H1 (cell line): ENCODE measurements around the gene TLR1. TPM values are rescaled to one million over a fixed set of nuclear protein-coding genes. Genes with fewer than 3 reads are reported as not detected.

Experiments used
- CTCF ChIA-PET: fragments of 300-600 bp; sonication (Branson Sonifier 250); formaldehyde crosslinking; loops from one replicate; lab custom pipeline; 2021; ENCODE audit not compliant: partially characterized antibody; lab: Charles Lee
- POLR2A ChIA-PET: fragments of 300-600 bp; sonication (Branson Sonifier 250); formaldehyde crosslinking; loops from one replicate; lab custom pipeline; 2021; ENCODE audit warnings: inconsistent platforms; ENCODE audit not compliant: partially characterized antibody; lab: Charles Lee
- DNase-seq, 2 experiments: peaks; one replicate each; pipeline versions ENCODE4 v3.0.0 to v3.0.0-alpha.2; 2010 to 2022; ENCODE audit warnings: low spot score in 2 of 2, low read depth in 1 of 2, mixed read lengths in 1 of 2
- FAIRE-seq: peaks from 2 replicates; lab custom pipeline; 2011; peaks lifted over from hg19 to GRCh38; lab: Jason Lieb, UNC
- H2AFZ ChIP-seq: 2 replicates; pipeline ENCODE4 v1.8.1; 2012; ENCODE audit warnings: low read length, inconsistent platforms
- H2AK5ac ChIP-seq: 2 replicates; pipeline ENCODE4 v1.6.1; 2013; ENCODE audit warnings: low read depth, low read length
- H2BK120ac ChIP-seq: replicated peaks from 2 replicates; pipeline ENCODE3; 2013; ENCODE audit warnings: low read depth, low read length, inconsistent platforms
- H2BK12ac ChIP-seq: 2 replicates; pipeline ENCODE4 v1.6.1; 2013; ENCODE audit warnings: low read depth, low read length
- H2BK15ac ChIP-seq: 2 replicates; pipeline ENCODE4 v1.6.1; 2013; ENCODE audit warnings: low read length
- H2BK20ac ChIP-seq: 2 replicates; pipeline ENCODE4 v1.6.1; 2013; ENCODE audit warnings: low read length
- H2BK5ac ChIP-seq: 2 replicates; pipeline ENCODE4 v1.6.1; 2013; ENCODE audit warnings: low read depth, low read length
- H3K14ac ChIP-seq: 2 replicates; pipeline ENCODE4 v1.6.1; 2013; ENCODE audit warnings: inconsistent platforms; ENCODE audit not compliant: insufficient read length
- H3K18ac ChIP-seq: 2 replicates; pipeline ENCODE4 v1.6.1; 2013; ENCODE audit warnings: low read length; ENCODE audit errors: extremely low read depth
- H3K23ac ChIP-seq: 2 replicates; pipeline ENCODE4 v1.6.1; 2013; ENCODE audit warnings: inconsistent platforms; ENCODE audit not compliant: insufficient read length
- H3K23me2 ChIP-seq: 2 replicates; pipeline ENCODE4 v1.6.1; 2013; ENCODE audit warnings: low read depth, low read length
- H3K27ac ChIP-seq: 2 replicates; pipeline ENCODE4 v1.6.1; 2011; ENCODE audit warnings: low read depth, low read length, inconsistent platforms
- H3K27me3 ChIP-seq, 4 experiments: replicated peaks in 1 of 4; 1 replicate in 1 of 4; 2 replicates in 3 of 4; pipeline versions ENCODE4 v1.6.1 to v1.8.1; 2011 to 2013; ENCODE audit warnings: low read length in 3 of 4, mild to moderate bottlenecking in 3 of 4, inconsistent platforms in 2 of 4, mixed read lengths in 2 of 4, moderate library complexity in 1 of 4; ENCODE audit not compliant: control insufficient read depth in 3 of 4, insufficient read depth in 3 of 4; ENCODE audit errors: extremely low read depth in 1 of 4
- H3K36me3 ChIP-seq, 4 experiments: 2 replicates each; pipeline versions ENCODE4 v1.6.1 to v1.8.1; 2011 to 2013; ENCODE audit warnings: mild to moderate bottlenecking in 4 of 4, low read length in 3 of 4, moderate library complexity in 2 of 4, control low read depth in 1 of 4, inconsistent platforms in 1 of 4; ENCODE audit not compliant: insufficient read depth in 4 of 4, control insufficient read depth in 2 of 4
- H3K4ac ChIP-seq: replicated peaks from 2 replicates; pipeline ENCODE3; 2013; ENCODE audit warnings: low read length, low read depth, mixed read lengths, inconsistent platforms; ENCODE audit not compliant: insufficient read length
- H3K4me1 ChIP-seq, 4 experiments: replicated peaks in 1 of 4; 1 replicate in 1 of 4; 2 replicates in 3 of 4; pipeline versions ENCODE4 v1.6.1 to v1.8.1; 2011 to 2013; ENCODE audit warnings: low read length in 3 of 4, inconsistent platforms in 2 of 4, mixed read lengths in 1 of 4; ENCODE audit not compliant: insufficient read depth in 4 of 4, control insufficient read depth in 3 of 4
- H3K4me2 ChIP-seq, 2 experiments: 2 replicates each; pipeline versions ENCODE4 v1.6.1 to v1.8.1; 2011 to 2013; ENCODE audit warnings: low read depth in 2 of 2, low read length in 2 of 2, control low read depth in 1 of 2, inconsistent platforms in 1 of 2, mild to moderate bottlenecking in 1 of 2; ENCODE audit not compliant: insufficient read depth in 1 of 2
- H3K4me3 ChIP-seq, 4 experiments: fragments of 200-600, 300-600 bp in 1 of 4; sonication (generic), shearing (Covaris generic), sonication (Bioruptor Twin) in 1 of 4; 2 replicates each; pipeline versions ENCODE4 v1.5.1 to v1.8.1; 2011 to 2016; ENCODE audit warnings: low read length in 4 of 4, low read depth in 3 of 4, control low read depth in 2 of 4, inconsistent platforms in 2 of 4, mild to moderate bottlenecking in 2 of 4, mixed read lengths in 1 of 4, moderate library complexity in 1 of 4; ENCODE audit not compliant: insufficient read depth in 2 of 4; ENCODE audit errors: extremely low read depth in 1 of 4
- H3K56ac ChIP-seq: replicated peaks from 2 replicates; pipeline ENCODE3; 2013; ENCODE audit warnings: low read depth, mild to moderate bottlenecking, mixed read lengths, low read length, inconsistent platforms; ENCODE audit not compliant: insufficient read length
- H3K79me1 ChIP-seq: 2 replicates; pipeline ENCODE4 v1.6.1; 2013; ENCODE audit warnings: low read depth, low read length, control low read depth
- H3K79me2 ChIP-seq, 2 experiments: 2 replicates each; pipeline versions ENCODE4 v1.6.1 to v1.8.1; 2012 to 2013; ENCODE audit warnings: low read length in 2 of 2, mild to moderate bottlenecking in 2 of 2, inconsistent platforms in 1 of 2; ENCODE audit not compliant: insufficient read depth in 2 of 2, control insufficient read depth in 1 of 2
- H3K9ac ChIP-seq, 4 experiments: replicated peaks in 1 of 4; 1 replicate in 1 of 4; 2 replicates in 3 of 4; pipeline versions ENCODE4 v1.6.1 to v1.8.1; 2011 to 2013; ENCODE audit warnings: low read depth in 3 of 4, low read length in 3 of 4, control low read depth in 2 of 4, mild to moderate bottlenecking in 2 of 4, moderate library complexity in 2 of 4, inconsistent platforms in 1 of 4; ENCODE audit errors: extremely low read depth in 1 of 4
- H3K9me3 ChIP-seq, 2 experiments: 2 replicates each; pipeline versions ENCODE4 v1.6.1 to v1.8.1; 2012 to 2013; ENCODE audit warnings: mild to moderate bottlenecking in 2 of 2, moderate library complexity in 2 of 2, control low read depth in 1 of 2, inconsistent platforms in 1 of 2, low read depth in 1 of 2, low read length in 1 of 2, mixed read lengths in 1 of 2; ENCODE audit not compliant: insufficient read depth in 2 of 2
- H4K20me1 ChIP-seq, 2 experiments: replicated peaks in 1 of 2; 2 replicates each; pipeline versions ENCODE3 to v1.8.1; 2011 to 2013; ENCODE audit warnings: inconsistent platforms in 2 of 2, low read length in 2 of 2, mild to moderate bottlenecking in 1 of 2; ENCODE audit not compliant: insufficient read depth in 2 of 2, control insufficient read depth in 1 of 2
- H4K5ac ChIP-seq: 2 replicates; pipeline ENCODE4 v1.6.1; 2013; ENCODE audit warnings: low read length, low read depth, mixed read lengths, inconsistent platforms; ENCODE audit not compliant: insufficient read length
- H4K8ac ChIP-seq: 2 replicates; pipeline ENCODE4 v1.8.0; 2013; ENCODE audit warnings: mild to moderate bottlenecking, moderate library complexity, low read length, inconsistent platforms; ENCODE audit not compliant: insufficient read depth; ENCODE audit errors: extremely low read depth
- H4K91ac ChIP-seq: replicated peaks from 2 replicates; pipeline ENCODE3; 2013; ENCODE audit warnings: low read length, mixed read lengths, inconsistent platforms; ENCODE audit not compliant: insufficient read length
- ASH2L ChIP-seq: fragments of 200-600, 300-600 bp; sonication (generic); IDR thresholded peaks from one replicate; pipeline ENCODE4 v1.7.1; 2017; ENCODE audit warnings: low read length
- WGBS, 2 experiments: shearing (Covaris generic) in 1 of 2; methylation state at CpG; one replicate each; pipeline versions ENCODE4 v1.1.6 to v1.1.7; 2013 to 2015; ENCODE audit warnings: low lambda C conversion rate in 2 of 2, mixed read lengths in 2 of 2, inconsistent platforms in 1 of 2, low coverage in 1 of 2, missing lambda C conversion rate in 1 of 2; ENCODE audit not compliant: insufficient replicate concordance in 2 of 2, insufficient coverage in 1 of 2, insufficient read length in 1 of 2; ENCODE audit errors: extremely low coverage in 1 of 2, missing lambda C conversion rate in 1 of 2; 5-methylcytosine and 5-hydroxymethylcytosine counted together
- polyA plus RNA-seq, 7 experiments: library from polyadenylated mRNA; depleted of rRNA in 3 of 7; stranded (reverse) in 5 of 7; unstranded in 2 of 7; fragments of >200 nt in 5 of 7; fragments of 200-250 nt in 2 of 7; gene quantifications; 1 replicate in 5 of 7; 2 replicates in 1 of 7; 4 replicates in 1 of 7; pipeline versions ENCODE4 v1.2.1 to v1.2.3, GENCODE V29; 2011 to 2013; ENCODE audit warnings: missing spikeins in 2 of 7, mixed read lengths in 2 of 7
- total RNA-seq: library from RNA; stranded (reverse); fragmentation: NEBNext Ultra II Directional; extraction: Animal tissue kit (Norgen Biotek cat#: 25700); gene quantifications from 2 replicates; pipeline ENCODE4 v1.2.1, GENCODE V29; 2021

Gene TLR1
- total and polyA plus RNA-seq, 2 of the 8 experiments (the other 6 are each of a cell fraction or from before 2014, with no cell fraction given), result not detected

- Histone ChIP-seq H2BK120ac (no peak overlapping the region), H2BK12ac (no peak overlapping the region), H3K27me3 (no peaks in the 10 kb centered on the region), H3K79me1 (no peaks in the 10 kb centered on the region), H2AFZ (no peak overlapping the region), H3K4me2 (no peak overlapping the region), H3K14ac (no peak overlapping the region), H2BK15ac (no peak overlapping the region), H3K23ac (no peak overlapping the region), H4K5ac (no peak overlapping the region), H3K27ac (no peak overlapping the region), H3K4ac (no peak overlapping the region), H3K4me1 (no peaks in the 10 kb centered on the region), H4K20me1 (peaks cover 0 to 2% of the 10 kb centered on the region in 2 experiments), H3K56ac (no peak overlapping the region), H3K4me3 (no peak overlapping the region), H3K9me3 (no peaks in the 10 kb centered on the region), H2BK20ac (no peak overlapping the region), H4K91ac (no peak overlapping the region), H3K9ac (no peak overlapping the region), H2BK5ac (no peak overlapping the region), H4K8ac (no peak overlapping the region), H2AK5ac (no peak overlapping the region), H3K79me2 (no peaks in the 10 kb centered on the region), H3K36me3 (no peaks in the 10 kb centered on the region), H3K23me2 (peaks cover 2% of the 10 kb centered on the region; the same call in 1 of the 2 replicates), H3K18ac (no peak overlapping the region)
- no peak for TF ChIP-seq ASH2L
- WGBS, 2 experiments, result 83% methylated on average over 6 of the region's 6 CpGs; no CpG with 5 or more reads in 1 of the 2 experiments
- DNase-seq, result no peak
- no peak for FAIRE-seq
- ChIA-PET CTCF (interaction anchor here (0.9 to 8.5 kb wide), 6 partner anchors 15 to 108 kb away, joined by 3 to 136 read pairs (median 4); no protein-coding TSS in a partner anchor), POLR2A (no interaction called here)
These were observed 19.4 kb downstream of the TLR1 start for GRCh38 chr4:38785041-38785790.
